Bronchial epithelial cell (primary cell): ENCODE measurements around the gene GAS7. TPM values are rescaled to one million over a fixed set of nuclear protein-coding genes. Genes with fewer than 3 reads are reported as not detected.

ENCODE experiments used
- DNase-seq: peaks from one replicate; pipeline ENCODE4 v3.0.0-alpha.2; 2010; ENCODE audit warnings: low read depth
- FAIRE-seq: peaks from 2 replicates; lab custom pipeline; 2011; peaks lifted over from hg19 to GRCh38; lab: Jason Lieb, UNC
- H3K27me3 ChIP-seq: 2 replicates; pipeline ENCODE4 v1.5.1; 2011; ENCODE audit warnings: low read length; ENCODE audit not compliant: control insufficient read depth, insufficient read depth
- H3K36me3 ChIP-seq: 2 replicates; pipeline ENCODE4 v1.5.1; 2011; ENCODE audit warnings: low read length; ENCODE audit not compliant: control insufficient read depth, insufficient read depth
- H3K4me3 ChIP-seq: 2 replicates; pipeline ENCODE4 v1.5.1; 2011; ENCODE audit warnings: mild to moderate bottlenecking, low read depth, low read length, control low read depth
- total RNA-seq: library from RNA; depleted of rRNA; stranded (reverse); fragments of >200 nt; gene quantifications from 2 replicates; pipeline ENCODE4 v1.2.1, GENCODE V29; 2014
- TF ChIP-seq, protein P1 (sequence below): IDR thresholded peaks from 2 replicates; pipeline ENCODE4 v1.5.1; 2011; ENCODE audit warnings: mild to moderate bottlenecking, moderate library complexity, low read length, control low read depth, inconsistent platforms; ENCODE audit not compliant: insufficient read depth, severe bottlenecking

Gene GAS7
- total RNA-seq, 1 donor from 2014 or later, result 1.1 TPM

- H3K4me3 ChIP-seq, result no peak overlapping the region
- TF ChIP-seq, protein P1, sequence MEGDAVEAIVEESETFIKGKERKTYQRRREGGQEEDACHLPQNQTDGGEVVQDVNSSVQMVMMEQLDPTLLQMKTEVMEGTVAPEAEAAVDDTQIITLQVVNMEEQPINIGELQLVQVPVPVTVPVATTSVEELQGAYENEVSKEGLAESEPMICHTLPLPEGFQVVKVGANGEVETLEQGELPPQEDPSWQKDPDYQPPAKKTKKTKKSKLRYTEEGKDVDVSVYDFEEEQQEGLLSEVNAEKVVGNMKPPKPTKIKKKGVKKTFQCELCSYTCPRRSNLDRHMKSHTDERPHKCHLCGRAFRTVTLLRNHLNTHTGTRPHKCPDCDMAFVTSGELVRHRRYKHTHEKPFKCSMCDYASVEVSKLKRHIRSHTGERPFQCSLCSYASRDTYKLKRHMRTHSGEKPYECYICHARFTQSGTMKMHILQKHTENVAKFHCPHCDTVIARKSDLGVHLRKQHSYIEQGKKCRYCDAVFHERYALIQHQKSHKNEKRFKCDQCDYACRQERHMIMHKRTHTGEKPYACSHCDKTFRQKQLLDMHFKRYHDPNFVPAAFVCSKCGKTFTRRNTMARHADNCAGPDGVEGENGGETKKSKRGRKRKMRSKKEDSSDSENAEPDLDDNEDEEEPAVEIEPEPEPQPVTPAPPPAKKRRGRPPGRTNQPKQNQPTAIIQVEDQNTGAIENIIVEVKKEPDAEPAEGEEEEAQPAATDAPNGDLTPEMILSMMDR, result no peak
- H3K27me3 ChIP-seq, result no peaks in the 10 kb centered on the region
- FAIRE-seq (no peak), DNase-seq (no peak)
- no peaks in the 10 kb centered on the region for H3K36me3 ChIP-seq
Observed at GRCh38 chr17:9942885-9943284, 255.5 kb downstream of the GAS7 start.

DNA sequence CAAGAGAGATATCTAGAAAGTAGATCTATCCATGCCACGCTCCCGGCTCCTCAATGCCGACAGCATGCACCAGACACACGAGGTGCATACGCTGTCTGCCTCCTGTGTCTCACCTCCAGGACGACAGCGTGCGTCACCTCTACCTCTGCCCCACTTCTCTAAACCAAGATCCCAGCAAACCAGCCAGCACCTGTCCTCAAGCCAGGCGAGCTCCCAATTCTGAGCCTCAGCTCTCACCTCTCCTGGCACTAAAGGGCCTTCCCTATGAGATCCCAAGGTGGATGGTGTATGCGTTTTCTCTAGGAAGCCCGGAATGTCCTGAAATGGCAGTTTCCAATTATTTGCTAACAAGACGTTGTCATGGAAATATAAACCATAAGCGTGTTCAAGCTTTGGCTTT, 257.1 kb downstream of the GAS7 start:
- TF ChIP-seq, protein P1, result no peak
- DNase-seq (no peak), FAIRE-seq (no peak)
- H3K27me3 ChIP-seq, result no peaks in the 10 kb centered on the region
- H3K4me3 ChIP-seq, result no peak overlapping the region
- no peaks in the 10 kb centered on the region for H3K36me3 ChIP-seq

- TF ChIP-seq, protein P1, result no peak
- Histone ChIP-seq H3K27me3 (no peaks in the 10 kb centered on the region), H3K4me3 (no peak overlapping the region), H3K36me3 (no peaks in the 10 kb centered on the region)
- FAIRE-seq (no peak), DNase-seq (no peak)
Observed at GRCh38 chr17:9940841-9941240, 257.6 kb downstream of the GAS7 start.

DNA sequence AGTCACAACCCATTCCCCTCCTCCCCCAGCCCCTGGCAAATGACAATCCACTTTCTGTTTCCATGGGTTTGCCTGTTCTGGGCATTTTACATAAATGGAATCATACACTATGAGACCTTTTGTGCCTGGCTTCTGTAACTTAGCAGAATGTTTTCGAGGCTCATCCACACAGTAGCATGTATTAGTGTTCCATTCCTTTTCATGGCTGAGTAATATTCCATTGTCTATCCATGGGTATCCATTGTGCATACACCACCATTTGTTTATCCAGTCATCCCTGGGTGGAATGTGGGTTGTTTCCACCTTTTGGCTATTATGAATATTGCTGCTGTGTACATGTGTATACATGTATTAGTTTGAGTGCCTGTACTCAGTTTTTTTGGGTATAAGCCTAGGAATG, 259.6 kb downstream of the GAS7 start:
- TF ChIP-seq, protein P1, result no peak
- DNase-seq (no peak), FAIRE-seq (no peak)
- Histone ChIP-seq H3K4me3 (no peak overlapping the region), H3K36me3 (no peaks in the 10 kb centered on the region), H3K27me3 (no peaks in the 10 kb centered on the region)

DNA sequence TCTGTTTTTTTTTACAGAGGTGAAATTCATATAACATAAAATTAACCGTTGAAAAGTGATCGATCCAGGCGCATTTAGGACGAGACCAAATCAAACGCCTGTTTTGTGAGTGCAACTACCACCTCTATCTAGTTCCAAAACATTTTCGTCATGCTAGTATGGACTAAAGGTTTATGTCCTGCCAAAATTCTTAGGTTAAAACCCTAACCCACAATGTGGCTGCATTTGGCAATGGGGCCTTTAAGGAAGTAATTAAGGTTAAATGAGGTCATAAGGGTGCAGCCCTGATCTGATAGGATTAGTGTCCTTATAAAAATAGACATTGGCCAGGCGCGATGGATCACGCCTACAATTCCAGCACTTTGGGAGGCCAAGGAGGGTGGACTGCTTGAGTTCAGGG, 260.5 kb downstream of the GAS7 start:
- TF ChIP-seq, protein P1, result no peak
- DNase-seq (no peak), FAIRE-seq (no peak)
- H3K4me3 ChIP-seq, result no peak overlapping the region
- no peaks in the 10 kb centered on the region for H3K36me3 ChIP-seq
- H3K27me3 ChIP-seq, result no peaks in the 10 kb centered on the region

DNA sequence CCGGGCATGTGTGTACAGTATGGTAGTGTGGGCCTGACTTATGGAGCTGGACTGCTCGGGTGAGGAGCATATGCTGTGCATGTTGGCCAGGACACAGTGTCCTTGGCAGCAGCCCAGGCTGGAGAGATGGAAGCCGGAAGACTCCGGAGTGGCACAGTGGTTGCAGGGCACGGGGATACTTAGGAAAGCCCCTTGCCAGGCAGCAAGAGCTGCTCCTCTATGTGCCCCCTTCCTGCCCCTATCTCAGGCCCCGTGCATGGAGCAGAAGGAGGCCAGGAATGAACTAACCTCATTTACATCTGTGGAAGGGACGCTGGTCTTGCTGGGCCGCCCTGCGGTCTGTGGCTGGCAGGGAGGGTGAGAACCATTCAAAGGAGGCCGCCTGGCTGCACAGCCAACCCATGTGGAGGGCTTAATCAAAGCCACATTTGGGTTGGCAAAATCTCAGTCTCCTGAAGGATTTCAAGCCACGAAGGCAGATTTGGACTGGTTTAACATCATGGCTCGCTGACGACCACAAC, 261.1 kb downstream of the GAS7 start:
- TF ChIP-seq, protein P1, result no peak
- Histone ChIP-seq H3K36me3 (no peaks in the 10 kb centered on the region), H3K4me3 (no peak overlapping the region), H3K27me3 (no peaks in the 10 kb centered on the region)
- FAIRE-seq (no peak), DNase-seq (no peak)
